SK-N-SH (cell line): ENCODE results near the gene THSD4. TPM values are rescaled to one million over a fixed set of nuclear protein-coding genes. Genes with fewer than 3 reads are reported as not detected.

Experiments used
- CTCF ChIA-PET: fragments of 300-600, 350-600 bp; formaldehyde crosslinking; extraction: SDS; loops from one replicate; lab custom pipeline; 2021; lab: Yijun Ruan, JAX
- POLR2A ChIA-PET: fragments of 350-600 bp; sonication (Branson Sonifier 250); formaldehyde crosslinking; extraction: SDS; loops from one replicate; lab custom pipeline; 2020; ENCODE audit warnings: antibody characterized with exemption, inconsistent platforms; lab: Yijun Ruan, JAX
- DNase-seq: peaks from one replicate; pipeline ENCODE4 v3.0.0; 2012
- H2AFZ ChIP-seq: fragments of 200-600 bp; sonication (generic); 2 replicates; pipeline ENCODE4 v1.8.1; 2016; ENCODE audit warnings: antibody characterized with exemption, mild to moderate bottlenecking, low read depth
- H3F3A ChIP-seq: fragments of 200-600 bp; sonication (generic); replicated peaks from 2 replicates; pipeline ENCODE3; 2016; ENCODE audit warnings: antibody characterized with exemption, mild to moderate bottlenecking; ENCODE audit not compliant: insufficient read depth
- H3K27ac ChIP-seq, 2 experiments: fragments of 200-500 bp in 1 of 2; fragments of 200-600 bp in 1 of 2; sonication (Bioruptor generic) in 1 of 2; sonication (generic), shearing (Covaris generic) in 1 of 2; 2 replicates each; pipeline versions ENCODE4 v1.5.1 to v1.6.1; 2014 to 2016; ENCODE audit warnings: low read depth in 2 of 2, inconsistent platforms in 1 of 2, low read length in 1 of 2, mild to moderate bottlenecking in 1 of 2, mixed read lengths in 1 of 2
- H3K27me3 ChIP-seq: fragments of 200-600 bp; sonication (generic), shearing (Covaris generic); 2 replicates; pipeline ENCODE4 v1.6.1; 2016; ENCODE audit warnings: mixed run types; ENCODE audit not compliant: insufficient read depth
- H3K36me3 ChIP-seq, 2 experiments: fragments of 200-500 bp in 1 of 2; fragments of 200-600 bp in 1 of 2; sonication (Bioruptor generic) in 1 of 2; sonication (generic) in 1 of 2; replicated peaks in 1 of 2; 2 replicates each; pipeline versions ENCODE3 to v1.5.1; 2014 to 2016; ENCODE audit warnings: low read length in 1 of 2, mild to moderate bottlenecking in 1 of 2; ENCODE audit not compliant: insufficient read depth in 2 of 2, control insufficient read depth in 1 of 2
- H3K4me1 ChIP-seq, 2 experiments: fragments of 200-500 bp in 1 of 2; fragments of 200-600 bp in 1 of 2; sonication (Bioruptor generic) in 1 of 2; sonication (generic), shearing (Covaris generic) in 1 of 2; 2 replicates each; pipeline versions ENCODE4 v1.5.1 to v1.6.1; 2014 to 2016; ENCODE audit warnings: low read depth in 1 of 2, low read length in 1 of 2, mixed run types in 1 of 2; ENCODE audit not compliant: insufficient read depth in 2 of 2, control insufficient read depth in 1 of 2
- H3K4me2 ChIP-seq: fragments of 200-600 bp; sonication (generic), shearing (Covaris generic); 2 replicates; pipeline ENCODE4 v1.6.1; 2017; ENCODE audit warnings: mixed run types
- H3K4me3 ChIP-seq, 2 experiments: fragments of 200-500 bp in 1 of 2; fragments of 200-600 bp in 1 of 2; sonication (Bioruptor generic) in 1 of 2; sonication (generic), shearing (Covaris generic) in 1 of 2; 2 replicates each; pipeline versions ENCODE4 v1.5.1 to v1.8.1; 2014 to 2016; ENCODE audit warnings: low read depth in 2 of 2, inconsistent platforms in 1 of 2, low read length in 1 of 2, mild to moderate bottlenecking in 1 of 2, mixed read lengths in 1 of 2, moderate library complexity in 1 of 2
- H3K79me2 ChIP-seq: fragments of 200-600 bp; sonication (generic); 2 replicates; pipeline ENCODE4 v1.8.1; 2017; ENCODE audit warnings: mild to moderate bottlenecking; ENCODE audit not compliant: insufficient read depth
- H3K9ac ChIP-seq: fragments of 200-600 bp; sonication (generic); 2 replicates; pipeline ENCODE4 v1.6.1; 2017; ENCODE audit warnings: mixed run types
- H3K9me2 ChIP-seq: fragments of 200-600 bp; sonication (generic); 2 replicates; pipeline ENCODE4 v1.6.1; 2017; ENCODE audit warnings: mixed run types
- H3K9me3 ChIP-seq: fragments of 200-600 bp; sonication (generic); 2 replicates; pipeline ENCODE4 v1.6.1; 2017; ENCODE audit warnings: mixed run types, mild to moderate bottlenecking, moderate library complexity
- H4K20me1 ChIP-seq: fragments of 200-600 bp; sonication (generic); 2 replicates; pipeline ENCODE4 v1.6.1; 2017; ENCODE audit warnings: mild to moderate bottlenecking, mixed run types; ENCODE audit not compliant: insufficient read depth
- FOXJ3 ChIP-seq: sonication (generic); formaldehyde crosslinking; IDR thresholded peaks from 2 replicates; pipeline ENCODE4 v1.5.1; 2020; ENCODE audit warnings: mild to moderate bottlenecking, missing genetic modification reagents
- FOXM1 ChIP-seq: IDR thresholded peaks from 2 replicates; pipeline ENCODE4 v1.4.0; 2012; ENCODE audit warnings: low read depth, mild to moderate bottlenecking
- GATA2 ChIP-seq: sonication (generic); formaldehyde crosslinking; IDR thresholded peaks from 2 replicates; pipeline ENCODE4 v1.5.0; 2020; ENCODE audit warnings: mild to moderate bottlenecking, missing genetic modification reagents
- SIN3A ChIP-seq: IDR thresholded peaks from 2 replicates; pipeline ENCODE4 v1.6.1; 2012; ENCODE audit warnings: low read depth, mild to moderate bottlenecking, low read length, moderate library complexity, borderline replicate concordance
- USF1 ChIP-seq: IDR thresholded peaks from 2 replicates; pipeline ENCODE4 v1.4.0; 2012; ENCODE audit warnings: low read depth, borderline replicate concordance
- WGBS: methylation state at CpG from one replicate; pipeline ENCODE4 v1.1.6; 2017; ENCODE audit warnings: low lambda C conversion rate; 5-methylcytosine and 5-hydroxymethylcytosine counted together
- polyA plus RNA-seq, 3 experiments: library from polyadenylated mRNA; depleted of rRNA; stranded (reverse); fragments of >200 nt; gene quantifications; 2 replicates each; pipeline ENCODE4 v1.2.3, GENCODE V29; 2012
- TF ChIP-seq, protein P1 (sequence below): fragments of 150-350 bp; IDR thresholded peaks from 2 replicates; pipeline ENCODE4 v1.6.1; 2017; ENCODE audit warnings: antibody characterized with exemption, low read length, low read depth, borderline replicate concordance
- TF ChIP-seq, protein P2 (sequence below): fragments of 200-600 bp; sonication (generic); IDR thresholded peaks from 2 replicates; pipeline ENCODE4 v1.6.1; 2017; ENCODE audit warnings: antibody characterized with exemption, mild to moderate bottlenecking, moderate library complexity

THSD4 gene
- polyA plus RNA-seq, 1 of the 3 experiments (the other 2 are of a cell fraction): 79.1 TPM

DNA sequence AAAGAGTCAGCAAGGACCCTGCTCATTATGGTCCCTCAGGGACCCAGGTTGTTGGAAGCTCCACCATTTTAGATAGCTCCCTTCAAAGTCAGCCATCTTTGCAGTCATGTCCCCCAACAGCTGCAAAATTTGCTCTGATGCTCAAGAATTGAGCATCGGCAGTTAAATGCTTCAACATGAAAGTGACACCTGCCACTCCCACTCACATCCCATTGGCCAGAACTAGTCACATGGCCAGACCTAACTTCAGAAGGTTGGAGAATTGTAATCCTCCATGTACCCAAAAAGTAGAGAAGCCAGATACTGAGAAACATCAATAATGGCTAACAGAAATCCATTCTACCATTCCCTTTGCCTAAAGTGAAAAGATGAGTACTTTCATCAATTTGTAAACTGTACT, 523.6 kb downstream of the THSD4 start:
- no peak overlapping the region for H2AFZ ChIP-seq
- DNase-seq: no peak
- no peak overlapping the region for H3K4me3 ChIP-seq
- H3K9me2 ChIP-seq: no peaks in the 10 kb centered on the region
- no peak overlapping the region for H3K27ac ChIP-seq
- H3K36me3 ChIP-seq: no peaks in the 10 kb centered on the region
- no peak overlapping the region for H3K4me2 ChIP-seq
- no peak overlapping the region for H3K9ac ChIP-seq
- peak; percentile 54; the same call in 1 of the 2 replicates for TF ChIP-seq USF1
- TF ChIP-seq GATA2: no peak
- TF ChIP-seq, all 33 proteins: peak for 1
- POLR2A ChIA-PET: no interaction called here
- CTCF ChIA-PET: interaction anchor here (0.6 kb wide), 1 partner anchor 29 kb away, joined by 3 read pairs; no protein-coding TSS in a partner anchor
- WGBS: 94% methylated on average over 1 of the region's 1 CpG
- no peaks in the 10 kb centered on the region for H3F3A ChIP-seq
- H3K4me1 ChIP-seq: peaks cover 7 to 15% of the 10 kb centered on the region in 2 experiments; a peak in 3 of 4 replicates
- H4K20me1 ChIP-seq: no peaks in the 10 kb centered on the region
- H3K9me3 ChIP-seq: no peaks in the 10 kb centered on the region
- H3K79me2 ChIP-seq: no peaks in the 10 kb centered on the region
- H3K27me3 ChIP-seq: no peaks in the 10 kb centered on the region

- ChIA-PET CTCF (interaction anchor here (1.6 kb wide), 1 partner anchor 64 kb away, joined by 4 read pairs; no protein-coding TSS in a partner anchor), POLR2A (no interaction called here)
- Histone ChIP-seq H3K9me2 (no peaks in the 10 kb centered on the region), H3K4me1 (peaks cover 5 to 12% of the 10 kb centered on the region in 2 experiments; a peak in 3 of 4 replicates), H3K4me2 (no peak overlapping the region), H3K27ac (no peak overlapping the region), H4K20me1 (no peaks in the 10 kb centered on the region), H3K9ac (no peak overlapping the region), H3K4me3 (no peak overlapping the region), H3K27me3 (no peaks in the 10 kb centered on the region), H3K79me2 (no peaks in the 10 kb centered on the region), H2AFZ (no peak overlapping the region), H3K9me3 (no peaks in the 10 kb centered on the region), H3F3A (no peaks in the 10 kb centered on the region), H3K36me3 (no peaks in the 10 kb centered on the region)
- TF ChIP-seq, protein P1, sequence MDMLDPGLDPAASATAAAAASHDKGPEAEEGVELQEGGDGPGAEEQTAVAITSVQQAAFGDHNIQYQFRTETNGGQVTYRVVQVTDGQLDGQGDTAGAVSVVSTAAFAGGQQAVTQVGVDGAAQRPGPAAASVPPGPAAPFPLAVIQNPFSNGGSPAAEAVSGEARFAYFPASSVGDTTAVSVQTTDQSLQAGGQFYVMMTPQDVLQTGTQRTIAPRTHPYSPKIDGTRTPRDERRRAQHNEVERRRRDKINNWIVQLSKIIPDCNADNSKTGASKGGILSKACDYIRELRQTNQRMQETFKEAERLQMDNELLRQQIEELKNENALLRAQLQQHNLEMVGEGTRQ: no peak
- no peak for TF ChIP-seq FOXM1
- TF ChIP-seq SIN3A: no peak
- TF ChIP-seq, protein P2, sequence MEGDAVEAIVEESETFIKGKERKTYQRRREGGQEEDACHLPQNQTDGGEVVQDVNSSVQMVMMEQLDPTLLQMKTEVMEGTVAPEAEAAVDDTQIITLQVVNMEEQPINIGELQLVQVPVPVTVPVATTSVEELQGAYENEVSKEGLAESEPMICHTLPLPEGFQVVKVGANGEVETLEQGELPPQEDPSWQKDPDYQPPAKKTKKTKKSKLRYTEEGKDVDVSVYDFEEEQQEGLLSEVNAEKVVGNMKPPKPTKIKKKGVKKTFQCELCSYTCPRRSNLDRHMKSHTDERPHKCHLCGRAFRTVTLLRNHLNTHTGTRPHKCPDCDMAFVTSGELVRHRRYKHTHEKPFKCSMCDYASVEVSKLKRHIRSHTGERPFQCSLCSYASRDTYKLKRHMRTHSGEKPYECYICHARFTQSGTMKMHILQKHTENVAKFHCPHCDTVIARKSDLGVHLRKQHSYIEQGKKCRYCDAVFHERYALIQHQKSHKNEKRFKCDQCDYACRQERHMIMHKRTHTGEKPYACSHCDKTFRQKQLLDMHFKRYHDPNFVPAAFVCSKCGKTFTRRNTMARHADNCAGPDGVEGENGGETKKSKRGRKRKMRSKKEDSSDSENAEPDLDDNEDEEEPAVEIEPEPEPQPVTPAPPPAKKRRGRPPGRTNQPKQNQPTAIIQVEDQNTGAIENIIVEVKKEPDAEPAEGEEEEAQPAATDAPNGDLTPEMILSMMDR: no peak
- no peak for TF ChIP-seq FOXJ3
- no peak for TF ChIP-seq USF1
- no peak for DNase-seq
- 100% methylated on average over 1 of the region's 1 CpG for WGBS
These were observed 524.2 kb downstream of the THSD4 start for GRCh38 chr15:71639471-71639870.
